IMR-90 (cell line): Measurements from ENCODE around the gene RAD51.

ENCODE experiments used
- BHLHE40 ChIP-seq: fragments of 150-350 bp; IDR thresholded peaks from 2 replicates; pipeline ENCODE4 v1.6.1; 2016; ENCODE audit warnings: mild to moderate bottlenecking, low read depth, low read length
- CTCF ChIP-seq: conservative IDR thresholded peaks from 2 replicates; pipeline ENCODE4 v1.5.1; 2012; ENCODE audit warnings: mild to moderate bottlenecking, low read depth, low read length, improper control_type of control experiment
- POLR2A ChIP-seq: IDR thresholded peaks from 2 replicates; pipeline ENCODE4 v1.6.1; 2012; ENCODE audit warnings: mild to moderate bottlenecking, low read depth, low read length
- RCOR1 ChIP-seq: IDR thresholded peaks from 2 replicates; pipeline ENCODE4 v1.6.1; 2012; ENCODE audit warnings: mild to moderate bottlenecking, low read length, improper control_type of control experiment; ENCODE audit not compliant: insufficient replicate concordance

- TF ChIP-seq BHLHE40 = no peak
- no peak for TF ChIP-seq POLR2A
- TF ChIP-seq CTCF = no peak
- no peak for TF ChIP-seq RCOR1
Measured at GRCh38 chr15:40746916-40747418, 52.0 kb downstream of the RAD51 start.
